GM21360 (cell line): ENCODE data around the gene RSL1D1.
"Not testable (repeated sequence)": the region's sequence is repeated elsewhere in the genome, so short reads cannot be mapped to it uniquely, and the experiment has no call there.

Experiments
- ATAC-seq: cut with Tn5 transposase; IDR thresholded peaks from one replicate; pipeline ENCODE4 v1.9.1; 2021; ENCODE audit warnings: mild to moderate bottlenecking, moderate library complexity; ENCODE audit not compliant: unreplicated experiment

Gene RSL1D1

DNA sequence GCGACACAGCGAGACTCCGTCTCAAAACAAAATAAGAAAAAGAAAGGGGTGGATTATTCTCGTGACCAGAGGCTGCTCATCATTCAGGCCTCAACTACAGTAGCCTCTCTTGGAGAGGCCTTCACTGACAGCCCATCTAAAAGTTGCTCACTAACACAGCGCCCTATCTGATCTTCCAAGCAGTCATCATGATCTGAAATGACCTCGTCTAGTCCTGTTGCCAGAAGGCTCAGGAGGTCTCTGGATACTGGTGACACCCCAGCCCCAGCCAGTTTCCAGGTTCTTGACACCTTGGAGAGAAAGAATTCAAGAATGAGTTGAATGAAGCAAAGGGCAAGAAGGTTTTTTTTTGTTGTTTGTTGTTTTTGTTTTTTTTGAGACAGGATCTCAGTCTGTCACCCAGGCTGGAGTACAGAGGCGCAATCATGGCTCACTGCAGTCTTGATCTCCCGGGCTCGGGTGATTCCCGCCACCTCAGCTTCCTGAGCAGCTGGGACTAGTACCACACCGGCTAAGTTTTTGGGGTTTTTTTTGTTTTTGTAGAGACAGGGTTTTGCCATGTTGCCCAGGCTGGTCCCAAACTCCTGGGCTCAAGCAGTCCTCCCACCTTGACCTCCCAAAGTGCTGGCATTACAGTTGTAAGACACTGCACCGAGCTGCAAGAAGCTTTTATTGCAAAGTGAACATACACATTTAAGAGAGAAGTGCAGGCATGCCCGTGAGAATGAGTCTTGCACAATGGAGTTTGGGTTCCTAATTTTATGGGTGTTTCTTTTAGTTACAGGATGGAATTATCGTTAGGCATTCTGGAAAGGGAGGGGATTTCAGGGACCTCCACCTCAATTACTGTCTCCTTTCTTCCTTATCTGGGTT is 51.6 kb downstream of the RSL1D1 start:
- ATAC-seq, result no peak

DNA sequence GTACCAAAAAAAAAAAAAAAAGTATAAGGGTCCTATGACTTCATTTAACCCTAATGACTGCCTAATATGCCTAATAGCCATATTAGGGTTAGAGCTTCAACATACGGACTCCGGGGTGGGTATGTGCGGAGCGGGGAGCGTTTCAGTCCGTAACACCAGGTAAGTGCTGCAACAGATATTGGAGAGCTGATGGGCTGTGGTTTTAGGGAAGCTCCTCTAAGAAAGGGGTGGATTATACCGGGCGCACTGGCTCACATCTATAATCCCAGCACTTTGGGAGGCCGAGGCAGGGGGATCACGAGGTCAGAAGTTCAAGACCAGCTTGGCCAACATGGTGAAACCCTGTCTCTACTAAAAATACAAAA is 52.3 kb downstream of the RSL1D1 start:
- no peak for ATAC-seq

DNA sequence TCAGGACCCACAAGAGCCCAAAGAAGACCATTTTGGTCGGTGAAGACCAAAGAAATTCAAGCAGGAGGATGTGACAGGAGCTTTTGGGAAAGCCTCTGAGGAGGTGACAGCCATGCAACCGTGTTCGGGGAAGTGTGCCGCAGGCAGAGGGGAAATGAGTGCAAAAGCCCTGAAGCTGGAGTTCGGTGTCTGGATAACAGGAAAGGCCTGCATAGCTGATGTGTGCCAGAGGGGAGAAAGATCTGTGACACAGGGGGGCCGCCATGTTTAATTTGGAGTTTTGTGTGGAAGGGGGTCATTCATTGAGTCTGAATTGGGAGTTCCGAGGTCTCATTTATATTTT is 53.4 kb downstream of the RSL1D1 start:
- ATAC-seq, result no peak

DNA sequence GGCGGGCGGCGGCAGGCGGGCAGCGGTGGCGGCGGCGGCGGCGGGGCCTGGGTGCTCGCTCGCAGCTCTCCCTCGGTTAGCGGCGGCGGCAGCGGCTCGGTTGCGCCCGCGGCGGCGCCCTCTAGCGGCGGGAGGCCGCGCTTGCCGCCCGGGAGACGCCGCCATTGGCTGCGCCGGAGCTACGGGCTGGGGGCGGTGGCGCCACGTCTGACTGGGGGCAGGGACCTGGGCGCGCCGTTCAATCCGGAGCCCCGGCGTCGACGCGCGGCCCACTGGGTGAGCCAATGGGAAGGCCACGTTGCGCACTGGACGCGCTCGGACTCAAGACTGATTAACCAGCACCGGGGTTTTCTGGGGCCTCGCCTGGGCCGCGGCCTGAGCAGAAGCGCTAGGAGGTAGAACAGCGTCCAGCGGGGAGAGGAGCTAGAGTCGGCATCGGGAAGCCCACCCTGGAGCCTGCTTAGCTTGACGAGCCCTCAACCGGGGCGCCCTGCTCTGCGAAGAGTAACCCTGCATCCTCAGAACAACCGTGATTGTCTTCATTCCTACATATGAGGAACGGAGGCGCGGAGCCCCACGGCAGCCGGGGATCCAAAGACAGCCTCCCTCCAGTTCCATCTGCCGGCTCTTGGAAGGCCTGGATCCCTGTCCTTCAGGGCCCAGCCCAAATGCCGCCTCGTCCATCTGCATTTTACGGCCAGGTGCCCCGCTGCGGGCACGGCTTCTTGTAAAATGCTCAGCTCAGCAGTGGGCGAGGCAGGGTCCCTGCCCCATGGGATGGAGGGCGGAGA is 54.0 kb downstream of the RSL1D1 start, which contains the start of gene ZC3H7A:
Gene ZC3H7A (minus strand): TSS at position 93 of the 791 bp plus-strand sequence. CDS start 14,904 bp downstream, outside the sequence.
- peak; percentile 85 for ATAC-seq

DNA sequence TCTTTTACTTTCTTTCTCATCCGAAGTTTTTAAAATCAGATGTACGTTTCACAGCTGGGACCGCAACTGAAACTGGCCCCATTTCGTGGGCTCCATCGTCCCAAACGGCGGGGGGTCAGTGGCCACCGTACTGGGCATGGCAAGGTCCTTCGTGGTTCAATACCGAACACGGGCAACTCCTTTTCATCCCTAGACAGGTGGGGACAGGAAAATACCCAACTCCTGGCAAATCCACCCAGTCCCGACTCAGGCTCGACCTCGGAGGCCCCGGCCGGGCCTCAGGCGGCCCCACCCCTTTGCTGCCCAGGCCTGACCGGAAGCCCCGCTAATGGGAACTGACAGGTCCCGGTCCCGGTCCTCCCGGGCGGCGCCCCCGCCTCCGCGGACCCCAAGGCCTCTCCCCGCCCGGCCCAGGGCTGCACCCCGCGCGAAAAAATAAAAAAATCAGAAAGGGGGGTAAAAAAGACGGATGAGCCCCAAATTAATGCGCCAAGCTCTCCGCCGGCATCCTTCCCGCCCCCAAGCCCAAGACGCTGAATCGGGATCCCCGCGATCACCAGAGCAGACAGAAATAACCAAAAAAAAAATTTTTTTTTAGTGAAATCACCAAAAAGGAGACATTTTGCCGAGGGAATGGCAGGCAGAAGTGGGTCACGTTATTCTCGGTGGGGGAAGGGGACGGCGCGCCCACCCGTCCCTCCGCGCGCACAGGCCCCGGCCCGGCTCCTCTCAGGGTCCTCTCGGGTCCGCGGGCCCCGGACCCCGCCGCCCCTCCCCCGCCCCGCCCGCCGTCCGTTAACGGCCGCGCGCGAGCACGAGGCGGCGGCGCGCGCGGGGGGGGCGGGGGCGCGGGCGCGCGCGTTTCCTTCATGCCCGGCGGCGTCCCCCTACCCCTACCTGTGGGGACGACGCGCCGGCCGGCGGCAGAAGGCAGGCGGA is 54.8 kb downstream of the RSL1D1 start:
- no peak for ATAC-seq

DNA sequence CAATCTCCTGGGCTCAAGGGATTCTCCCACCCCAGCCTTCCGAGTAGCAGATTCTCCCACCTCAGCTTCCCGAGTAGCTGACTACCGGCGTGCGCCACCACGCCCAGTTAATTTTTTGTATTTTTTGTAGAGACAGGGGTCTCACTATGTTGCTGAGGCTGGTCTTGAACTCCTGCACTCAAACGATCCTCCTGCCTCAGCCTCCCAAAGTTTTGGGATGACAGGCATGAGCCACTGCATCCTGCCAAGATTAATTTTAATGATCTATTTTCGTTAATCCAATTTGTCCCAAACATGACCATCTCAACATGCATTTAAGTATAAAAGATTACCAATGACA is 55.5 kb downstream of the RSL1D1 start:
- ATAC-seq, result no peak

DNA sequence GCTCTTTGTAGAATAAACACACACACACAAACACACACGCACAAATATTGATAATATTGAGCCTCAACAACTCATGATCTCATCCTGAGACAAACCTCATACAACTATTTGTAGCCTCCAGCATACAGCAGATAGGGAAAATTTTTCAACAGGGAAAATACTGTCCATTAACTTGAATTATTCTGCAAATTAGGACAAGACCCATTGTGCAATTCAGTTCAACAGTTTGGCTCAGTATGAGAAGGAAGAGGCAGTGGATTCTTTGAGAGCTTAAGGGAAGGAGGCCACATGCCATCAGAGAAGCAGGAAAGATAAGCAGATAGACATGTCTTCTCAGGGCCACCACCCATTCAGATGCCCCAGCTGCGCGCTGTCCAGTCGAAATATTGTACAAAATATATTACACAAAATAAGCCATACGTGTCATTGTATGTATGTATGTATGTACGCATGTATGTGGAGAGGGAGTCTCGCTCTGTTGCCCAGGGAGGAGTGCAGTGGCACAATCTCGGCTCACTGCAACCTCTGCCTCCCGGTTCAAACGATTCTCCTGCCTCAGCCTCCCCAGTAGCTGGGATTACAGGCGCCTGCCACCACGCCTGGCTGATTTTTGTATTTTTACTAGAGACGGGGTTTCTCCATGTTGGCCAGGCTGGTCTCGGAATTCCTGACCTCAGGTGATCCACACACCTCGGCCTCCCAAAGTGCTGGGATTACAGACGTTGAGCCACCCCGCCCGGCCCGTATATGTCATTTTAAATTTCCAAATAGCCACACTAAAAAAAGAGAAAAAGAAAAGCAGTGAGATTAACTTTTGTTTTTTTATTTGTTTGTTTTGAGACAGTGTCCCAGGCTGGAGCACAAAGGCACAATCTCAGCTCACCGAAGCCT is 56.1 kb downstream of the RSL1D1 start:
- ATAC-seq, result no peak

DNA sequence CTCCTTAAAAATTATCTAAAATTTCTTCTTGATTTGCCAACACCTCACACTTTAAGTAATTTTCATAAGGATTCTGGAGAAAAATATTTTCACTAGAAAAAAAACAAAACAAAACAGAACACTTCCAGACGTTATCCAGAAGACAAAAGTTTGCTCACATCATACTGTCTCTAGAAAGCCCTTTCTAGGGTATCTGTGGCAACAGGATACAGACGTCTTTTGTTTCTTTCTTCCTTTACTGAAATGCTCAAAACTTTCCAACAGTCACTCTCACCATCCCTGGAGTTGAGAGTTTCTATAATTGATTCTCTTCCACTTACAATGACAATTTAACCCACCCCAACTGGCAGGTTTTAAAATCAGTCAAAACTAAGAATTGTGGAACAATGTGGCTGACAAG is 56.9 kb downstream of the RSL1D1 start:
- no peak for ATAC-seq

DNA sequence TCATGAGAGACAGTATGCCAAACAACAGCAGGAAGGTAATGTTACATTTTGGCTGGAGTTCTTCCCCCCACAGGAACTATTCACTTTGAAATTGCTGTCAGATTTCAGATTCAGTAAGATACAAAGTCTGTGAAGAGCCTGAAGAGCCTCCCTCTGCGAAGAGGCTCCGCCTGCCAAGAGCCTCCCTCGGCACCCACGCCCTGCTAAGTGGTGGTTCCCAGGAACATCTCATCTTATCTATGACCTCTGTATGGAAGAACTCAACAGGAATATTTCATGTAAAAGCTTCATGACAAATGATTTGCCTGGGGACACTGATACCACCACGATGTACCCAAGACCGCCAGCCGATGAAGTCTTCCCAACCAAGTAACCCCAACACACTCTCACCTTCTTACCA is 57.5 kb downstream of the RSL1D1 start:
- no peak for ATAC-seq

DNA sequence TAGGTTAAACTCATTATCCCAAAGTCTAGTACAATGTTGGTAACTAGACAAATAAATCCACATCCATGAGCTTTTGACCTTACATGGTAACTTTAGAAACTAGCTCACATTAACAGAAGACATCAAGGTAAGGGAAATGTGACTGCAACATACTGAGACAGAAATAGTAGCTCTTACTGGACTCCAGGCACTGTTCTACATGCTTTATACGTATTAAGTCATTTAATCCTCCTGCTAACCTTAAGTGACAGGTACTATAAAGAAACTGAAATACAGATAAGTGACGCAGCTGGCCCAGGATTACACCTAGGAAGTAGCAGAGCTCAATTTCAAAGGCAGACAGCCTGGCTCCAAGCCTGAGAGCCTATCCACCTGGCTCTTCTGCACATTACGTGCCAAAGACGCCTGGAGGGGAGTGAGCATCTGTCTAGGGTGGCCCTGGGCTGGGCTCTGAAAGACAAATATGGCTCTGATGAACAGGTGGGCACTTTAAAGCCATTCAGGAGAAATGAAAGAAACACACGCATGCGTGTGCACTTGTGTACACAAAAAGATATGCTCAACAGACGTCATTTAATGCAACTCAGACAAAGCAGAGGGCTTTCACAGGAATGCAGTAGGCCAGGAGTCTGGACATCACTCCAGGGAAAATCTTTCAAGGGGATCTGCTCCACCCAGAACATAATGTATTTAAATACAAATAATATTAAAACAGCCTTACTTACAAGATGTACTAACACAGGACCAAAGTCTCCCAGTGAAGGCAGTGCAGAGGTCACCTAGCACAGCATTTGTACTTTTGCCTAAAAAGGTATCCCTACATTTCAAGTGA is 58.7 kb downstream of the RSL1D1 start:
- no peak for ATAC-seq

DNA sequence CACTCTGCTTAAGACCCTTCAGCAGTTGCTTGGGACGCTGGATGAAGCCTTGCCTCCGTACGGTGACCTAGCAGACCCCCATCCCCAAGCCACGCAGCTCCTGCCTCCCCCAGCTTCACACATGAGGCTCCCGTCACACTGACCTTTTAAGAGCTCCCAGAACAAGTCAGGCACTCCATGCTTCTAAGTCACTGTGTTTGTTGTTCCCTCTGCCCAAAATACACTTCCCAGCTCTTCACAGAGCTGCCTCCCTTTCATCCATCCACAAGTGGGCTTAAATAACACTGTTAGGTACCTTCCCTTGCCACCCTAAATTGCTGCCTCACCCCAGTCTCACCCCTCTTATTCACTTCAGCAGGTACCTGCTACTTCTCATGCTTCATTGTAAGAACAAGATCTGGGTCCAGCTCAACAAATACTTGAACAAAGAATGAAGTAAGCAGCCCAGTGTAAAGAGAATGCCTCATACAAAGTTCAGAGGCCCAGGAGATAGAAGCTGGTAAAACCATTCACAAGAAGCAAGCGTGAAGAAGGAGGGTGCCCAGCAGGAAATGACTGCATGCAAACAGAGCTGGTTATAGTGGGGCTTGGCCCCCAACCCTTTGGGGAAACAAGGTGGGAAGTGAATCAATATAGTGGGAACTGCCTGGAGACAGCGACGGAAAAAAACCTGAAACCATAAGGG is 60.1 kb downstream of the RSL1D1 start:
- no peak for ATAC-seq

DNA sequence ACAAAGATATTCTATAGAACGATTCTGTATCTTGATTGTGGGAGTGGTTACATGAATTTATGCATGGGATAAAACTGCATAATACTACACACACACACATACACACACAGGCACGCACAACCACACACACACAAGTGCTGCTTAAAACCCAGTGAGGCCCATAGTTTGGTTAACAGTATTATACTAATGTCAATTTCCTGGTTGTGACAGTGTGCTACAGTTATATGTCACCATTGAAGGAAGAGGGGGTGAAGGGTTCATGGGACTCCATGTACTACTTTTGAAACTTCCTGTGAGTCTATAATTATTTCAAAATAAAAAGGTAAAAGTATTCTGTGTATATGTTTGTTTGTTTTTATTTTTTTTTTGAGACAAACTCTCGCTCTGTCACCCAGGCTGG is 62.4 kb downstream of the RSL1D1 start:
- ATAC-seq, result no peak

DNA sequence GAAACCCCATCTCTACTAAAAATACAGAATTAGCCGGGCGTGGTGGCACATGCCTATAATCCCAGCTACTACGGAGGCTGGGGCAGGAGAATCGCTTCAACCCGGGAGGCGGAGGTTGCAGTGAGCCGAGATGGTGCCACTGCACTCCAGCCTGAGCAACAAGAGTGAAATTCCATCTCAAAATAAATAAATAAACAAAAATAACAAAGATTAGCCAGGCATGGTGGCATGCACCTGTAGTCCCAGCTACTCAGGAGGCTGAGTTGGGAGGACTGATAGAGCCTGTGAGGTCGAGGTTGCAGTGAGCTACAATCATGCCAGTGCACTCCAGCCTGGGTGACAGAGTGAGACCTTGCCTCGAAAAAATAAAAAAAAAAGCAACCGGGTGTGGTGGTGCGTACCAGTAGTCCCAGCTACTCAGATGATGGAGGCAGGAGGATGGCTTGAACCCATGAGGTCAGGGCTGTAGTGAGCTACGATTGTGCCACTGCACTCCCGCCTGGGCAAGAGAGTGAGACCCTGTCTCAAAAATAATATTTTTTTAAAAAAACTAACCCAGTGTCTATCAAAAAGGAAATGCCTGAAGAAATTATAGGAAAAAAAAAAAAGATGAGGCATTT is 66.3 kb downstream of the RSL1D1 start:
- not testable (repeated sequence) for ATAC-seq

DNA sequence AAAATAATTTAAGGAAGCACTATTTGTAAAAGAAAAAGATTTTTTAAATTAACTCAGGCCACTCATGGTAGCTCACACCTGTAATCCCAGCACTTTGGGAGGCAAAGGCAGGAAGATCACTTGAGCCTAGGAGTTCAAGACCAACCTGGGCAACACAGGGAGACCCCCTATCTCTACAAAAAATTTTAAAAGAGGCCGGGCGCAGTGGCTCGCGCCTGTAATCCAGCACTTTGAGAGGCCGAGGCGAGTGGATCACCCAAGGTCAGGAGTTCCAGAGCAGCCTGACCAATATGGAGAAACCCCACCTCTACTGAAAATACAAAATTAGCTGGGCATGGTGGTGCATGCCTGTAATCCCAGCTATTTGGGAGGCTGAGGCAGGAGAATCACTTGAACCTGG is 67.0 kb downstream of the RSL1D1 start:
- not testable (repeated sequence) for ATAC-seq

DNA sequence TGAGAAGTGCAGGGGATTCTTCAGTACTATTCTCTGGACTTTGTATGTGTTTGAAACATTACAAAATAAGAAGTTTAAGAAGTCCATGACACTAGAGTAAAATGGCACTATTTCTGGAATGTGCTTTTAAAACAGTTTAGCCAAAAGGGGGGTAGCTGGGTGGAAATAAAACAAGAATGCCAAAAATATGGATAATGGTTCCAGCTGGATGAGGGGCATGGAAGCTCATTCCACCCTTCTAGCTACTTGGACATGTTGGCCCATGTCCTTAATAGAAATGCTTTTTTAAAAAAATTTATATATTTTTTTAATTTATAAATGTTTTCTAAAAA is 67.3 kb downstream of the RSL1D1 start:
- ATAC-seq, result no peak
